Parathyroid adenoma (tissue), 2 donors: ENCODE measurements around the gene OR10AD1.

Source experiments
- H2AFZ ChIP-seq: fragments of 300-600 bp; sonication (generic); one replicate; pipeline ENCODE4 v1.7.0; 2017; ENCODE audit warnings: antibody characterized with exemption, mild to moderate bottlenecking
- H3K27ac ChIP-seq: fragments of 300-600 bp; sonication (generic); one replicate; pipeline ENCODE4 v1.7.0; 2017
- H3K27me3 ChIP-seq: fragments of 300-600 bp; sonication (generic); one replicate; pipeline ENCODE4 v1.7.0; 2017; ENCODE audit warnings: low read length; ENCODE audit not compliant: control insufficient read depth, insufficient read depth
- H3K36me3 ChIP-seq: fragments of 300-600 bp; sonication (generic); one replicate; pipeline ENCODE4 v1.7.0; 2017; ENCODE audit warnings: low read length; ENCODE audit not compliant: control insufficient read depth, insufficient read depth
- H3K4me1 ChIP-seq: fragments of 300-600 bp; sonication (generic); one replicate; pipeline ENCODE4 v1.7.0; 2017; ENCODE audit warnings: control low read depth
- H3K4me2 ChIP-seq: fragments of 300-600 bp; sonication (generic); one replicate; pipeline ENCODE4 v1.7.0; 2017; ENCODE audit warnings: low read length
- H3K4me3 ChIP-seq: fragments of 300-600 bp; sonication (generic); one replicate; pipeline ENCODE4 v1.7.0; 2017; ENCODE audit warnings: low read depth, low read length
- H3K79me2 ChIP-seq: fragments of 300-600 bp; sonication (generic); one replicate; pipeline ENCODE4 v1.7.0; 2017; ENCODE audit warnings: control low read depth
- H3K9ac ChIP-seq: fragments of 300-600 bp; sonication (generic); one replicate; pipeline ENCODE4 v1.7.0; 2017; ENCODE audit warnings: mild to moderate bottlenecking
- H3K9me3 ChIP-seq: fragments of 300-600 bp; sonication (generic); one replicate; pipeline ENCODE4 v1.7.0; 2017; ENCODE audit warnings: low read length; ENCODE audit not compliant: control insufficient read depth
- TF ChIP-seq, protein P1 (sequence below): fragments of 300-600 bp; sonication (generic); IDR thresholded peaks from one replicate; pipeline ENCODE4 v1.7.0; 2017; ENCODE audit warnings: antibody characterized with exemption, mild to moderate bottlenecking
- donor health status: primary hyperparathyroidism.

Gene OR10AD1

DNA sequence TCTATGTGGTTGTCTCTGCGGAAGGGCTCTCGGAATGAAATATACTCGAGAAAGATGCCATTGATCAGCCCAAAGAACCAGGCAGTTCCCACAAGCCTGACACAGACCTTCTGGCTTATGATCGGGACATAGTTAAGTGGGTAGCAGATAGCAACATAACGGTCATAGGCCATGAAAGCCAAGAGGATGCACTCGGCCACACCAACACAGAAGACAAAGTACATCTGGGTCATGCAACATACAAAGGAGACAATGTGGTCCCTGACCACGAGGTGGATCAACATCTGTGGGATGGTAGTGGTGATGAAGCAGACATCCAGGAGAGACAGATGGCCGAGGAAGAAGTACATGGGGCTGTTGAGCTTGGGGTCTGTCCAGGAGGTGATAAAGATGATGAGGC, 326 bp downstream of the OR10AD1 start:
- H3K4me1 ChIP-seq, result peaks cover 18% of the 10 kb centered on the region
- H3K9ac ChIP-seq, result no peak overlapping the region
- TF ChIP-seq, protein P1, sequence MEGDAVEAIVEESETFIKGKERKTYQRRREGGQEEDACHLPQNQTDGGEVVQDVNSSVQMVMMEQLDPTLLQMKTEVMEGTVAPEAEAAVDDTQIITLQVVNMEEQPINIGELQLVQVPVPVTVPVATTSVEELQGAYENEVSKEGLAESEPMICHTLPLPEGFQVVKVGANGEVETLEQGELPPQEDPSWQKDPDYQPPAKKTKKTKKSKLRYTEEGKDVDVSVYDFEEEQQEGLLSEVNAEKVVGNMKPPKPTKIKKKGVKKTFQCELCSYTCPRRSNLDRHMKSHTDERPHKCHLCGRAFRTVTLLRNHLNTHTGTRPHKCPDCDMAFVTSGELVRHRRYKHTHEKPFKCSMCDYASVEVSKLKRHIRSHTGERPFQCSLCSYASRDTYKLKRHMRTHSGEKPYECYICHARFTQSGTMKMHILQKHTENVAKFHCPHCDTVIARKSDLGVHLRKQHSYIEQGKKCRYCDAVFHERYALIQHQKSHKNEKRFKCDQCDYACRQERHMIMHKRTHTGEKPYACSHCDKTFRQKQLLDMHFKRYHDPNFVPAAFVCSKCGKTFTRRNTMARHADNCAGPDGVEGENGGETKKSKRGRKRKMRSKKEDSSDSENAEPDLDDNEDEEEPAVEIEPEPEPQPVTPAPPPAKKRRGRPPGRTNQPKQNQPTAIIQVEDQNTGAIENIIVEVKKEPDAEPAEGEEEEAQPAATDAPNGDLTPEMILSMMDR, result no peak

DNA sequence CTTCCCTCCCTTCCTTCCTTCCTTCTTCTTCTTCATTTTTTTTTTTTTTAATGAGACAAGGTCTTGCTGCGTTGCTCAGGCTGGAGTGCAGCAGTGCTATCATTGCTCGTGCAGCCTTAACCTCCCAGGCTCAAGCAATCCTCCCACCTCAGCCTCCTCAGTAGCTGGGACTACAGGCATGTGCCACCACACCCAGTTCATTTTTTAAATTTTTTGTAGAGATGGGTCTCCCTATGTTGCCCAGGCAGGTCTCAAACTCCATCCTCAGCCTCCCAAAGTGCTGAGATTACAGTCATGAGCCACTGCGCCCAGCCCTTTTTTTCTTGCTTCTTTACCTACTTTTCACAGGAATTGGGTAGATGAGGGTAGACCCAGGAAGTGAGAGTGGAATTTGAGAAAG, 1.6 kb downstream of the OR10AD1 start:
- no peaks in the 10 kb centered on the region for H3K36me3 ChIP-seq
- H3K27me3 ChIP-seq, result no peaks in the 10 kb centered on the region
- no peak overlapping the region for H3K9ac ChIP-seq
- H3K4me2 ChIP-seq, result no peak overlapping the region
- H3K27ac ChIP-seq, result no peak overlapping the region
- H3K79me2 ChIP-seq, result peaks cover 30% of the 10 kb centered on the region
- no peak overlapping the region for H3K4me3 ChIP-seq
- H3K4me1 ChIP-seq, result peaks cover 25% of the 10 kb centered on the region
- H3K9me3 ChIP-seq, result peaks cover 3% of the 10 kb centered on the region
- TF ChIP-seq, protein P1, result no peak
- no peak overlapping the region for H2AFZ ChIP-seq

More for the DNA sequence above, 326 bp downstream of the OR10AD1 start:
- H3K4me2 ChIP-seq, result no peak overlapping the region
- peaks cover 3% of the 10 kb centered on the region for H3K9me3 ChIP-seq
- no peak overlapping the region for H2AFZ ChIP-seq
- no peak overlapping the region for H3K27ac ChIP-seq
- H3K79me2 ChIP-seq, result peaks cover 33% of the 10 kb centered on the region
- no peaks in the 10 kb centered on the region for H3K36me3 ChIP-seq
- H3K4me3 ChIP-seq, result no peak overlapping the region
- no peaks in the 10 kb centered on the region for H3K27me3 ChIP-seq

DNA sequence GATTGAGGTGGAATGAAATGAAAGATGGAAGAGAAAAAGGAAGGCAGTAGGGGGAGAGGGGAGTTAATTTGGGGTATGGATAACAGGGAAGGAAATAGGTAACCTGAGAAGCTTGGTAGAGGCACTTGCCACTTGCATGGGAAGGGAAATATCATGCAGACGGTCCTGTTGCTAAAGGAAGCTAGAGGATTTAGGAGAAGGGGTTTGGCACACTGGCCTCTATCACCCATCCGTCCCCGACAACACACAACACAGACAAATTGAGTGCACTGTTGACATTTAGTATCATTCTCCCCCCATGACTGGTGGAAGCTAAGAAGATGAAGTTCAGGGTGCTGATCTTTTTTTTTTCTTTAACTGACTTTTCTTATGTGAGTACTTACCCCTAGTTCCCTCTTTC, 2.0 kb downstream of the OR10AD1 start:
- Histone ChIP-seq H3K9ac (no peak overlapping the region), H3K4me3 (no peak overlapping the region), H3K36me3 (no peaks in the 10 kb centered on the region), H2AFZ (no peak overlapping the region), H3K27ac (peak overlapping the region; percentile 100), H3K27me3 (no peaks in the 10 kb centered on the region), H3K9me3 (peaks cover 3% of the 10 kb centered on the region), H3K79me2 (peaks cover 30% of the 10 kb centered on the region), H3K4me2 (no peak overlapping the region), H3K4me1 (peaks cover 25% of the 10 kb centered on the region)
- TF ChIP-seq, protein P1, result no peak

DNA sequence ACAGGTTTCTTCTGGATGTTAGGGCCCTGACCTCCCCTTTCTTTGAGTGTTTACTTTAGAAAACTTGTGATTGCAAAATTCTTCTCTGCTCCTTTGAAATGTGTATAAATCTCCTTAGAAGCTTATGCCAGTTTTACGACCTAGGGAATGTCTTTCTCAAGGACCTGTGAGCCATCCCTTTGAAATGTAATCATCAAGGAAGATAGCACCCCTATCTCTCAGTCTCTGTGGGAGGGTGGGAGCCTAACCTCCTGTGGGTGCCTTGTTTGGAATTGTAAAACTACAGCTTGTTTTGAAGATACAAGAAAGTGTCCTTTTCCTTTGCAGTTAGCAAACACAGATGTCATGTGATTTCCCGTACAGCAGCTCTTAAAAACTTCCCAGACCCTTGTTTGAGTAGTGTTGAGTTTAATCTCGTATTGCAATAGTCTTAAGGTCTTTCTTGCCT, 3.3 kb downstream of the OR10AD1 start:
- Histone ChIP-seq H3K27me3 (no peaks in the 10 kb centered on the region), H3K9me3 (no peaks in the 10 kb centered on the region), H2AFZ (peak overlapping the region; percentile 2), H3K4me2 (no peak overlapping the region), H3K79me2 (peaks cover 27% of the 10 kb centered on the region), H3K36me3 (no peaks in the 10 kb centered on the region), H3K4me3 (no peak overlapping the region), H3K9ac (no peak overlapping the region), H3K4me1 (peaks cover 25% of the 10 kb centered on the region), H3K27ac (peak overlapping the region; percentile 100)
- TF ChIP-seq, protein P1, result no peak

DNA sequence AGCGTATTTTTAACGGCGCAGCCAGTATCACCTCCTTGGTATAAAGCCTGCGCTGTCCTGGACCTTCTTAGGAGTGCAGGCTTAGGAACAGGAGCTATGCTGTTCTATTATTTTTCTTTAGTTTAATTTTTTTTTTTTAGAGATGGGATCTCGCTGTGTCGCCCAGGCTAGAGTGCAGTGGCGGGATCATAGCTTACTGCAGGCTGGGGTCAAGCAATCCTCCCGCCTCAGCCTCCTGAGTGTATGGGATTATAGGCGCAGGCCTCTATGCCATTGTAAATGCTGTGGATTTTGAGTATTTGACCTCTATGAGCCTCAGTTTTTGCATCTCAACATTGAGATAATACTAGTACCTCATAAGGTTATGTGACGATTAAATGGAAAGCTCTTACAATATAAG, 4.1 kb downstream of the OR10AD1 start:
- H3K36me3 ChIP-seq, result no peaks in the 10 kb centered on the region
- H3K4me1 ChIP-seq, result peaks cover 25% of the 10 kb centered on the region
- peak overlapping the region; percentile 98 for H2AFZ ChIP-seq
- H3K9me3 ChIP-seq, result no peaks in the 10 kb centered on the region
- H3K4me2 ChIP-seq, result peak overlapping the region; percentile 97
- peak overlapping the region; percentile 100 for H3K27ac ChIP-seq
- H3K4me3 ChIP-seq, result peak overlapping the region; percentile 86
- H3K27me3 ChIP-seq, result no peaks in the 10 kb centered on the region
- peak overlapping the region; percentile 100 for H3K9ac ChIP-seq
- H3K79me2 ChIP-seq, result peaks cover 21% of the 10 kb centered on the region
- TF ChIP-seq, protein P1, result no peak
